Muscle of arm (tissue), 12 donors: ENCODE measurements around the gene CACNA1H. TPM values are rescaled to one million over a fixed set of nuclear protein-coding genes. Genes with fewer than 3 reads are reported as not detected.
"Not testable (repeated sequence)": the region's sequence is repeated elsewhere in the genome, so short reads cannot be mapped to it uniquely, and the experiment has no call there.

Experiments used
- DNase-seq: peaks from one replicate; pipeline ENCODE4 v3.0.0-alpha.2; 2013
- polyA plus RNA-seq, 12 donors: library from polyadenylated mRNA; unstranded; fragments of 120-200 nt; gene quantifications; one replicate each; pipeline ENCODE4 v1.2.1, GENCODE V29; 2013; ENCODE audit not compliant: insufficient read length in 12 of 12

Gene CACNA1H
- polyA plus RNA-seq, 12 donors, result 20.5 to 77.3 (median 39.4) TPM; not detected in 1

DNA sequence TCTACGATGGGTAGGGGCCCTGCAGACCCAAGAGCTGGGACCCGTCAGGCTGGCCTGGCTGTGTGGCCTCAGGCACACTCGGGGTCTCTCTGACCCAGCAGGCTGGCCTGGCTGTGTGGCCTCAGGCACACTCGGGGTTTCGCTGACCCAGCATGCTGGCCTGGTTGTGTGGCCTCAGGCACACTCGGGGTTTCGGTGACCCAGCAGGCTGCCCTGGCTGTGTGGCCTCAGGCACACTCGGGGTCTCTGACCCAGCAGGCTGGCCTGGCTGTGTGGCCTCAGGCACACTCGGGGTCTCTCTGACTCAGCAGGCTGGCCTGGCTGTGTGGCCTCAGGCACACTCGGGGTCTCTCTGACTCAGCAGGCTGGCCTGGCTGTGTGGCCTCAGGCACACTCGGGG lies 37.9 kb downstream of the CACNA1H start:
- DNase-seq, result not testable (repeated sequence)

DNA sequence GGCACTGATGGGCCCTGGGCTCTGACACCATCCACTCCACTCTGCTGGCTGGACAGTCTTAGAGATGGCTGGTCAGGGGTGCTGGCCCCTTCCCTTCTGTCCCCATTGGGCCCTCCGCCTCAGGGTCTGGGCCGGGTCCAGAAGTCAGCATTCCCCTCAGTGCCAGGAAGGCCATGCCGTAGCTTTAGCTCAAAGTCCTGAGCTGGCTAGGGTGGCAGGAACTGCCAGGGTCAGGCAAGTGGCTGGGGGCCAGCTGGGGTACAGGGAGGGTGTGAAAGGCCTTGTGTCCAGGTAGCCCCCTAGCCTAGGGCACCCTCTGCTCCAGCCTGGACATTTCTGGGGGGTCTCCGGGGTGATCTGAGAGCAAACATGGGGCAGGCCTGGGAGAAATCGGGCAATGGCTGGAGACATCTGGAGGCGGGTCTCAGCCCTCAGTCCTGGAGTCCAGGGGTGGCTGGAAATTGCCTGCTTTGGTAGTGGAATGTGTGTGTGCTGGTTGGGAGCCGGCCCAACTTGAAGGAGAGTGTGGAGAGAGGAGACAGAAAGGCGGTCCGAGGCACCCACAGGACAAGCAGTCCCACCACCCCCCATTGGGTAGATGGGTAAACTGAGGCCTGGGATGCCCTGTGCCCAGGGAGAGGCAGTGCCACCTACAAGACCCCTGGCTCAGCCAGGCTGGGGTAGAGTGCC lies 39.6 kb downstream of the CACNA1H start:
- no peak for DNase-seq

DNA sequence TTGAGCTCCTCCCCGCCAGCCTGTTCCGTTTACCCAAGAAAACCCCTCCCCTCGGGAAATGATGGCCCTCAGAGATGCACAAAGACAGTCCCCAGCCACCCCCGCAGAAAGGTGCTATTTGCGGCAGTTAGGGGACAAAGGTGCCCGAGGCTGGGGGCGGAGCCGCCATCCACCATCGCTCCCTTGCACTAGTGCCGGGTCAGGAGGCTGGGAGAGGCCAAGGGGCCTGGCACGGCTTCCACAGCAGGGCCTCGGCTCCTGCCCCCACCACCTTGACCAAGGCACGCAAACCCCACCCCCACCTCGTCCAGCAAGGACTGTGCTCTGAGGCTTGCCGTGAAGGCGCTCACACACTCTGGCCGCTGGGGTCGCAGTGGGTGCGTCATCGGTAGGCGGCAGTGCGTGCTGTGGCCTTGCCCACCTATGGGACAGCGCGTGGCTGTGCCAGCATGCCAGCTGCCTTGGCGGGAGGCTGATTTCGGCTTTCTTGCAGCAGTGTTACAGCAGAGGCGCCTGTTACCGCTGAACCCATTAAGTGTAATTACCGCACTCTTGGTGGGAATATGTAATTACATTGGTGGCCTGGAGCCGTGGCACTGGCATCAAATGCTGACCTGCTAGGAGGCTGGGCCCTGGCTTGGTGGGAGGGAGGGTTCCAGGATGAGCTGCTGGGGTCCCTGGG lies 40.4 kb downstream of the CACNA1H start:
- DNase-seq, result no peak

DNA sequence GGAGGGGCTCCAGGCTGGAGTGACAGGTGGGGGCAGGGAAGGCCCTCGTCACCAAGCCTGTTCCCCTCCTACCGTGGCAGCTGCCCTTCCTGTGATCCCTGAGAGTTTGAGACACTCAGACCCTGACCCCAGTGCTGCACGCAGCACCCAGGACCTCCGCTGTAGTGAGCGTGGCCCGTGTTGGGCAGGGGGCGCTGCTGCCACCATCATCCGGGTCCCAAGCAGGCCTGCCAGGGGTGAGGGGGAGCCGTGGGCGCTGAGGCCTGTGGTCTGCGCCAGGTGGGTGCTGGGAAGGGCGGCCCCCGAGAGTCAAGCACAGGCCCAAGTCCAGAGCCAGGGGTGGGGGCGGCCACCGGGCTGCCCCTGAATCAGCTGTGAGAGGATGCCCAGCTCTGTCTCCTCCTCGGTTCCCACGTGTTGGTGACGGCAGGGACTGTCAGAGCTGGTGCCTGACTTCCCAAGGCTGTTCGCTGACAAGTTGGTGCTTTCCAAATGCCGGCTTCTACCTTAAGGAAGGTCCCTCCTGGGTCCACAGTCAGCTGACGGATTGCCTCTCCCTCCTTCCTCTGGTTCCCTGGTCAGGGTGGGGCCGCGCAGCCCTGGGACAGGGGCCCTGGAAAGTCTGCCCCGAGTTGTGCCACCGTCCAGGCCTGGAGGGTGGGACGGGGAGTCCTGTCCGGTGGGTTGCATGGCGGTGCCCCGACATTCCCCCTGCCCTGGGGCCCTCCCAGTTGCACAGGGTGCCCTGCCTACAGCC lies 41.1 kb downstream of the CACNA1H start:
- DNase-seq, result no peak

DNA sequence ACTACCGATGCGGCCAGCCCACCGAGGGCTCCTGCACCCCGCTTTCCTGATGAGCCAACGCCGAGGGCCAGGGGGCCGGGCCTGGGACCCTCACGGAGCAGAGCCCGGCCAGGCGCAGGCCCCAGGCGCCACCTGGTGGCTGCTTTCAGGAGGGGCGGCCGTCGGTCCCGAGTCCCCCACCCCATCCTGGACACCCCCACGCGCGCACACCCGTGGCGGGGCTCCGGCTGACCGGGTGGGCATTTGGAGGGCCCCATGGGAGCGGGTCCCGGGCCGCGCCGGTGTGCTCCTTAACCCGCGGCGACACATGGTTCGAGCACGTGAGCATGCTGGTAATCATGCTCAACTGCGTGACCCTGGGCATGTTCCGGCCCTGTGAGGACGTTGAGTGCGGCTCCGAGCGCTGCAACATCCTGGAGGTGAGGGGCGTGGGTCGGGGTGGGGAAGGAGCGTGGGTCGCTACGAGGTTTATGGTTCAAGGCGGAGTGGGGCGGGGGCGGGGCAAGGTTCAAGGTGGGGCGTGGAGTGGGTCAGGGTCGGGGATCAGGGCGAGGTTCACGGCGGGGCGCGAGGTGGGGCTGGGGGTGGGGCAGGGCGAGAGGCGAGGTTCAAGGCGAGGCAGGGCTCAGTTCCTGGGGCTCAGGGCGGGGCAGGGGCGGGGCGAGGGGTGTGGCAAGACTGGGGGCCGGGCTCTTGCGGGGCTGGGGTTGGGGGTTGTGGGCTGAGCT lies 41.9 kb downstream of the CACNA1H start:
- DNase-seq, result peak; percentile 3

DNA sequence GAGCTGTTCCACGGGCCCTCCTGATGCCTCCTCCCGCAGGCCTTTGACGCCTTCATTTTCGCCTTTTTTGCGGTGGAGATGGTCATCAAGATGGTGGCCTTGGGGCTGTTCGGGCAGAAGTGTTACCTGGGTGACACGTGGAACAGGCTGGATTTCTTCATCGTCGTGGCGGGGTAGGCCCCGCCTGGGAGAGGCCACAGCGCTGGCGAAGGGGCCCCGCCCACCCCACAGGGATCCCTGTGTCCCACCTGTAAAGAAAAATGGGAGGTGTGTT lies 42.4 kb downstream of the CACNA1H start:
- DNase-seq, result no peak

DNA sequence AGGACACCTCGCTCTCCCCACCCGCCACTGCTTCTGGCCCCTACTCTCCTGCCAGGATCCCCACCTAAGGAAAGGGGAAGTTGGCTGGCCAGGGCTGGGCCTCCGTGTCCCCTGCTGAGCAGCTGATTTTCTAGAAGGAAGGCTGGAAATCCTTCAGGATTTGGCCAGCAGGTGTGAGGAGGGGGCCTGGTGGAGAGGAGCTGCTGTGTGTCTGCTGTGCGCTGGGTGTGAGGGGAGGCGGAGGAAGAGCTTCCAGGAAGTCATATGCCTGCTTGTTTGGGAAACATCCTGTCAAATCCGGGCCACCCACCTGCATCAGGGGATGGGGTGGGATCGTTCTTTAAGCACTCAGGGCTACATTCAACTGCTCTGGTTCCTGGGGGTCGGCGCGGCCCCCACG lies 43.6 kb downstream of the CACNA1H start:
- no peak for DNase-seq

DNA sequence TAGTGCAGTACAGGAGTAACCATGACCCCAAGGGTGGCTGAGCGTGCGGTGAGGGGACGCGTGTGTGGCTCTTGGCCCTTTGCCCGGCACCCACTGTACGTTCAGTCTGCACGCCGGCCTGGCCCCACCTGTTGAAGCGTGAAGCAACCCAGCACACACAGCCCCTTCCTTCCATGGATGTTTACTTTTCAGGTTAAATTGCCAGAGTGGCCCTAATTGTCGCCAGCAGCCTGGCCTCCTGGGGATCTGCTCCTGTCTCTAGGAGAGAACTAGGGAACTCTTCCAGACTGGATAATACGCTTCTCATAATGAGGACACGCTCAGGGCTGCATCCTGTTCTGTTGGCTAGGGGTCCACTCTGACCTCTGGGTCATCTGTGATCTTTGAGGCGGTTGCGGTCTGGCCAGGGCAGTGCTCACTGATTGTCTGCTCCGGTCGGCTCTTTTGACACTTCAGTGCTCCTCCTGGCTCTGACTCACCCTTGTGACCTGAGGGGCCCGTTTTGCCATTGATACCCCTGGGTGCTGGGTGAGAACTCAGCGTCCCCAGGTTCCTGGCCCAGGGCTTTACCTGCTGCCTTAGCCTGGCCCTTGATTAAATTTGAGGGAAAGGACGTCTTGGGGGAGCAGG lies 44.4 kb downstream of the CACNA1H start:
- DNase-seq, result no peak

DNA sequence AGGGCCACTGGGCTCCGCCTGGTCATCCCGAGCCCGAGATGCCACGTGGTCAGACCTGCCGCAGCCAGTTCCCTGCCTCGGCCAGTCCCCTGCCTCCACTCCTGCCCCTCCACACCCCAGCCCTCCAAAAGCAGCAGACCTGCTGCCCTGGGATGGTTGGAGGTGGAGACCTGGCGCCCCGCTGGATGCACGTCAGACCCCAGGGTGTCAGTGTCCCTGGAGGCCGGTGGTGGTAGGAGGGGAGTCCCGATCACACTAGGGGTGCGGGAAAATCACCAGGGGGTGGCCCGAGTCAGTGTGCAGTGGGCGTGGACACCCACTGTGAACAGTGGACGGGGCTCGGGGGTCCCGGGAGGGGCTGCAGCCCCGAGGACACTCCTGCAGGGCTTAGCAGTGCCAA lies 45.3 kb downstream of the CACNA1H start:
- no peak for DNase-seq

DNA sequence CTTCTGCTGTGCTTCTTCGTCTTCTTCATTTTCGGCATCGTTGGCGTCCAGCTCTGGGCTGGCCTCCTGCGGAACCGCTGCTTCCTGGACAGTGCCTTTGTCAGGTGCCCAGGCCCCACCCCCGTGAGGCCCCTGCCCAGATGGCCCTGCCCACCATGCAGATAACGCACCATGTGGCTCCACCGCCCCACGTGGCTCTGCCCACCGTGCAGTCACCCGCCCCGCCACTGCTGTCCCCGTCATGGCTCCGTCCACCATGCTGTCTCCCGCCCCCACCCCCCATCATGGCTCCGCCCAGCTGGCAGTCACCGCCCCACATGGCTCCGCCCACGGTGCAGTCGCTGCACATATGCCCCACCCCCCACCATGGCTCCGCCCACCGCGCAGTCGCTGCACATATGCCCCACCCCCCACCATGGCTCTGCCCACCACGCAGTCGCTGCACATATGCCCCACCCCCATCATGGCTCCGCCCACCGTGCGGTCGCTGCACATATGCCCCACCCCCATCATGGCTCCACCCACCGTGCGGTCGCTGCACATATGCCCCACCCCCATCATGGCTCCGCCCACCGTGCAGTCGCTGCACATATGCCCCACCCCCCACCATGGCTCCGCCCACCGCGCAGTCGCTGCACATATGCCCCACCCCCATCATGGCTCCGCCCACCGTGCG lies 45.9 kb downstream of the CACNA1H start:
- not testable (repeated sequence) for DNase-seq

DNA sequence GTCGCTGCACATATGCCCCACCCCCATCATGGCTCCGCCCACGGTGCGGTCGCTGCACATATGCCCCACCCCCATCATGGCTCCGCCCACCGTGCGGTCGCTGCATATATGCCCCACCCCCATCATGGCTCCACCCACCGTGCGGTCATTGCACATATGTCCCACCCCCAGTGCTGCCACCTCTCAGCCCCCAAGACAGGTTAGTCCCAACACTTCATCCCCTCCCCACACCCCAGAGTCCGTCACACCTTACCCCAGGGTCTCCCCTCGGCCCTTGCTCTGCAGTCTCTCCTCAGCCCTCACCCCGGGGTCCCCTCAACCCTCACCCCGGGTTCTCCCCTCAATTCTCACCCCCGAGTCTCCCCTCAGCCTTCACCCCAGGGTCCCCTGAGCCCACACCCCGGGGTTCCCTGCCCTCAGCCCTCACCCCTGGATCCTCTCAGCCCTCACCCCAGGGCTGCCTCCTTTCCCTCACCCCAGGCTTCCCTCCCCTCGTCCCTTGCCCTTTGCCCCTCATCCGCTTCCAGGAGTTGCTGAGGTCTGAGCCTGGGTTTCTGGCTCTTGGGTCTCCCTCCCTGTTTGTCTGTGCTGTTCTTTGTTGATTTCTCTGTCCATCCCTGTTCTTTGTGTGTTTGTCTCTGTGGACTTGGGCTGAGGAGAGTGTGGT lies 46.6 kb downstream of the CACNA1H start:
- no peak for DNase-seq

DNA sequence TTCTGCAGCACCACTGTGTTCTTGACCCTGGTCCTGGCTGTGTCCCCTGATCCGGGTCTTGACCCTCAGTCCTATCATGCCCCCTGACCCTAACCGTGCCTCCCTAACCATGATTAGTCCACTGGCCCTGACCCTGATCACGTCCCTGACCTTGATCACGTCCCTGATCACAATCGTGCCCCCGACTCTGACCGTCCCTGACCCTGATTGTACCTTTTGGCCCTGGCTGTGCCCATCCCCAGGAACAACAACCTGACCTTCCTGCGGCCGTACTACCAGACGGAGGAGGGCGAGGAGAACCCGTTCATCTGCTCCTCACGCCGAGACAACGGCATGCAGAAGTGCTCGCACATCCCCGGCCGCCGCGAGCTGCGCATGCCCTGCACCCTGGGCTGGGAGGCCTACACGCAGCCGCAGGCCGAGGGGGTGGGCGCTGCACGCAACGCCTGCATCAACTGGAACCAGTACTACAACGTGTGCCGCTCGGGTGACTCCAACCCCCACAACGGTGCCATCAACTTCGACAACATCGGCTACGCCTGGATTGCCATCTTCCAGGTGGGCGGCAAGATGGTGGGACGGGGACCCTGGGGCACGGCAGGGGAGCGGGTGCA lies 47.2 kb downstream of the CACNA1H start:
- DNase-seq, result no peak

DNA sequence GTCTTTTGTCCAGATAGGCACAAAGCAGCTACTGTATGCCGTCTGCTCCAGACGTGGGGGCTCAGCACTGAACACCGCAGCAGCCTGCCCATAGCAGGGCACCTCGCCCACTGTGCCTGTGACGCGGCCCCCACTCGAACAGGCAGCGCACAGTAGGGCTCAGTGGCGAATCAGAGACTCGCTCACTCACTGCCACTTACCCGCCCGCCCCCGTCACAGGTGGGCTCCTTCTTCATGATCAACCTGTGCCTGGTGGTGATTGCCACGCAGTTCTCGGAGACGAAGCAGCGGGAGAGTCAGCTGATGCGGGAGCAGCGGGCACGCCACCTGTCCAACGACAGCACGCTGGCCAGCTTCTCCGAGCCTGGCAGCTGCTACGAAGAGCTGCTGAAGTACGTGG lies 48.5 kb downstream of the CACNA1H start:
- no peak for DNase-seq

DNA sequence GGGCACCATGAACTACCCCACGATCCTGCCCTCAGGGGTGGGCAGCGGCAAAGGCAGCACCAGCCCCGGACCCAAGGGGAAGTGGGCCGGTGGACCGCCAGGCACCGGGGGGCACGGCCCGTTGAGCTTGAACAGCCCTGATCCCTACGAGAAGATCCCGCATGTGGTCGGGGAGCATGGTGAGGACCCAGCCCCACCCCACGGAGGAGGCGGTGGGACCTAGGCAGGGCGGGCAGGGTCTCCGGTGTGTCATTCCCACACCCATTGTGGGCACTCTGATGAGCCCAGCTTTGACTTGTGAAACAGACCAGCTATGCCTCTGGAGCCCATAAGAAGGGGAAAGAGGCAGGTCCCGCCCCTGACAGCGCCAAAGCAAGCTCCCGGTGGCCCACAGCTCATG lies 49.4 kb downstream of the CACNA1H start:
- DNase-seq, result no peak

DNA sequence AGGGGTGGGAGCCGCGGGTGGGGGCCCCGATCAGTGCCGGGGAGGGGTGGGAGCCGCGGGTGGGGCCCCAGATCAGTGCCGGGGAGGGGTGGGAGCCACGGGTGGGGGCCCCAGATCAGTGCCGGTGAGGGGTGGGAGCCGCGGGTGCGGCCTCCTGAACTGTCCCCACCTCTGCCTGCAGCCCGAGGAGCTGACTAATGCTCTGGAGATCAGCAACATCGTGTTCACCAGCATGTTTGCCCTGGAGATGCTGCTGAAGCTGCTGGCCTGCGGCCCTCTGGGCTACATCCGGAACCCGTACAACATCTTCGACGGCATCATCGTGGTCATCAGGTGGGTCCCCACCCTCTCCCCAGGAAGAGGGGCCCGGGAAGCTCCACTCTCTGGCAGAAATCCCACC lies 52.0 kb downstream of the CACNA1H start:
- DNase-seq, result no peak

DNA sequence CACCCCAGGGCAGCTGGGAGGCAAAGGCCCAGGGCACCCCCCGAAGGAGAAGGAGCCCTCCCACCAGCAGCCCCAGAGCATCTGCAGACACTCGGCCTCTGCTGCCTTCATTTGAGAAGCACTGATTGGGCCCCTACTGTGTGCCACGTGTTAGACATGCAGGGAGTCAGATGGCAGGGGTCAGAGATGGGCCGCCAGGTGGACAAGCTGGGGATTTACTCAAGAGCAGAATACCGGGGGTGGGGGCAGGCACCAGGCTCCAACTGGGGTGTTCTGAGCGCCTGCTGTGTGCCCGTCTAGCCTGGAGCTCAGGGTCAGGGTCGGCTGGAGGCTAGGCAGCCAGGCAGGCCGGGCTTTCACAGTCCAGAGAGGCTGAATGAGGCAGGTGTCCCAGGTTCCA lies 53.4 kb downstream of the CACNA1H start:
- DNase-seq, result no peak

DNA sequence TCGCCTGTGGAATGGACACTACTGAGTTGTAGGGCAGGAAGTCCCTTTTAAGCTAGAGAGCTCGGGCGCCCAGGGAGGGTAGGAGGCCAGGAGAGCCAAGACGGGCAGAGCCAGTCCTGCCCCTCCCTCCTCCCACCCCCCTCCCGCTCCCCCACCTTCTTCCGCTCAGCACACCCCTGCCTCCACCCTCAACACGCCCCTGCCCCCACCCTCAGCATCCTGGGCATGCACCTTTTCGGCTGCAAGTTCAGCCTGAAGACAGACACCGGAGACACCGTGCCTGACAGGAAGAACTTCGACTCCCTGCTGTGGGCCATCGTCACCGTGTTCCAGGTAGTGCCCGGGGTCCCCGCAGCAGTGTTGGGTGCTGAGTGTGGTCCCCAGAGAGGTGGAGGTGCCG lies 53.9 kb downstream of the CACNA1H start:
- no peak for DNase-seq

DNA sequence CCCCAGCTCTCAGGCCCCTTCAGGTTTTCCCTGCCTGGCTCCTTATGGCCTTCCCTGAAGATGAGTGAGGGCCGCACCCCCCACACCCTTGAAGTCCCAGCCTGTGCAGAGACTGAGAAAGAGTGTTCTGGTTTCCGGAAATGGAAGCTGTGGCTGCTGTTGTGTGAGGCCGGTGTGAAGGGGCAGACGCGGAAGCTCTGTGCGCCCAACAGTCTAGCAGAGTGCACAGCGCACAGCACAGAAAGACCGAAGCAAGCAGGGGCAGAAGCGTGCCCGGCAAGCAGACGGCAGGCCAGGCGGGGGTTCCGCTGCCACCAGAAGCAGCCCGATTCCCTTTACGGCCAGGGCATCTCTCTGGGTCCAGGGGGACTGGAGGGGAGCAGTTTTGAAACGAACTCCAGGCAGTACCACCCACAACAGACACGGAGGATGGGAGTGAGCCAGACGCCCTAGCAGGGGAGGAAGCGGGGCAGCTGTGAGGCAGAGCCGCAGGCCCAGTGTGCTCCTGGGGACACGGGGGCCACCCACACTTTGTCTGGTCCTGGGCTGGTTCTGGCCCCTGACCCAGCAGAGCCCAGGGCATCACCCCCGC lies 55.4 kb downstream of the CACNA1H start:
- no peak for DNase-seq

DNA sequence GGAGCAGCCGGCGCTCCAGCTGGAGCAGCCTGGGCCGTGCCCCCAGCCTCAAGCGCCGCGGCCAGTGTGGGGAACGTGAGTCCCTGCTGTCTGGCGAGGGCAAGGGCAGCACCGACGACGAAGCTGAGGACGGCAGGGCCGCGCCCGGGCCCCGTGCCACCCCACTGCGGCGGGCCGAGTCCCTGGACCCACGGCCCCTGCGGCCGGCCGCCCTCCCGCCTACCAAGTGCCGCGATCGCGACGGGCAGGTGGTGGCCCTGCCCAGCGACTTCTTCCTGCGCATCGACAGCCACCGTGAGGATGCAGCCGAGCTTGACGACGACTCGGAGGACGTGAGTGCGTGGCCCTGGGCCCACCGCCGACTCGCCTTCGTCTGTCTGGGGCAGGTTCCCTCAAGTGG lies 56.2 kb downstream of the CACNA1H start:
- no peak for DNase-seq

DNA sequence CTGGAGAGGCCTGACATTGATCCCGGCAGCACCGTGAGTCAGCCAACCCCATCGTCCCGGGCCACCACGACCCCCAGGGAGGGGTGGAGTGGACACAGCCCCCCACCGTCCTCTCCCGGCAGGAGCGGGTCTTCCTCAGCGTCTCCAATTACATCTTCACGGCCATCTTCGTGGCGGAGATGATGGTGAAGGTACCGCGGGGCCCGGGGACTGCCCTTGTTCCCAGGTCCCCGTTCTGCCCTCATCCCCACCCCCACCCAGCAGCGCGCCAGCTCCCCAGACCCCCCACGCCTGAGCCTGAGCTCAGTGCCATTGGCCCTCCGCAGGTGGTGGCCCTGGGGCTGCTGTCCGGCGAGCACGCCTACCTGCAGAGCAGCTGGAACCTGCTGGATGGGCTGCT lies 57.6 kb downstream of the CACNA1H start:
- no peak for DNase-seq
